ENCODE data around the gene GRID2.

GRCh38 chr4:93199492-93199891, 895.7 kb downstream of the GRID2 start:
- peak; percentile 53 to 62 (median 54) for TF ChIP-seq CTCF (optimal IDR thresholded peaks at IDR 0.05 in 1 of 3, IDR thresholded peaks at IDR 0.05 in 1 of 3, conservative IDR thresholded peaks at IDR 0.05 in 1 of 3; ENCODE audit: extremely low read depth in 1 of 3, insufficient read depth in 2 of 3, low read length in 3 of 3)
- TF ChIP-seq EZH2 (IDR thresholded peaks at IDR 0.05; ENCODE audit: low read length): no peak
